DMS153 treated with DMSO at 0.1 percent for 48 hours (cell line): ENCODE results near the gene IDS.

ENCODE experiments used
- DNase-seq: peaks from one replicate; lab custom pipeline; 2025; ENCODE audit not compliant: unreplicated experiment; lab: John Stamatoyannopoulos, UW

The IDS gene

DNA sequence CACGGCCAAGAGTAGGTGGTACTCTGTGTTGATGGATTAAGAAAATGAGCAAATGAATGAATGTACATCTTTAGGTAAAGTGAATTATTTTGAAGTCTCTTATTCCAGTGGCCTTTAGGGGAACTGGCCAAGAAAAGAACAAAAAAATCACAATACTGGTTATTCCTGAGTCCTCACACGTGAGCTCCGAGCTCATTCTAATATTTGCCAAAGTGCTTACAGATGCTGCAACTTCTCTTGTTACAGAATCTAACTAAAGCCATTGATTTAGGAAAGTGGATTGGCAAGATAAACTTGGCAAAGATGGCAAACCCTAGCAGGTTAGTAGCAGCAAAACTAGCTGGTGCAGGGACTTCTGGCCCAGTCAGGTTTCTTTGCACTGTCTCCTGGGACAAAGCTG is 37.6 kb downstream of the IDS start:
- no peak for DNase-seq

- DNase-seq = no peak
These were observed 42.3 kb downstream of the IDS start for GRCh38 chrX:149462849-149463248.

DNA sequence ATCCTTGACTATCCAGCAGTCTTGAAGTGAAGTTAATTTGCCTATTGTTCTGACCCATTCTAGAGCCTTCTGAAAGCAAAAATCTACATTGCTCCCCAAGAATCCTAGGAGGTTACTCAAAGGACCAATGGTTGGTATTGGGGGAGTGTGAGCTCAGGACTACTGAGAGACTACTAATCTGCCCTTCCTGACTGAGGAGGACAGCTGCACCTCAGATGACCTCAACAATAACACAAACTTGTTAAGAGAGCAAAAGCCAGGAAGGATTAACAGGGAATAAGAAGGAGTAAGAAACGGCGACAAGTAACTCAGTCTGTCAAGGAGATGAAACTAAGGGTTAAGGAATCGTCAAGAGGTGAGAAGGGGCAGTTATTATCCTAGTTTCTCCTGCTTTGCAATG is 43.4 kb downstream of the IDS start:
- DNase-seq = no peak

- DNase-seq = no peak
These were observed 46.5 kb downstream of the IDS start for GRCh38 chrX:149458586-149458985.

DNA sequence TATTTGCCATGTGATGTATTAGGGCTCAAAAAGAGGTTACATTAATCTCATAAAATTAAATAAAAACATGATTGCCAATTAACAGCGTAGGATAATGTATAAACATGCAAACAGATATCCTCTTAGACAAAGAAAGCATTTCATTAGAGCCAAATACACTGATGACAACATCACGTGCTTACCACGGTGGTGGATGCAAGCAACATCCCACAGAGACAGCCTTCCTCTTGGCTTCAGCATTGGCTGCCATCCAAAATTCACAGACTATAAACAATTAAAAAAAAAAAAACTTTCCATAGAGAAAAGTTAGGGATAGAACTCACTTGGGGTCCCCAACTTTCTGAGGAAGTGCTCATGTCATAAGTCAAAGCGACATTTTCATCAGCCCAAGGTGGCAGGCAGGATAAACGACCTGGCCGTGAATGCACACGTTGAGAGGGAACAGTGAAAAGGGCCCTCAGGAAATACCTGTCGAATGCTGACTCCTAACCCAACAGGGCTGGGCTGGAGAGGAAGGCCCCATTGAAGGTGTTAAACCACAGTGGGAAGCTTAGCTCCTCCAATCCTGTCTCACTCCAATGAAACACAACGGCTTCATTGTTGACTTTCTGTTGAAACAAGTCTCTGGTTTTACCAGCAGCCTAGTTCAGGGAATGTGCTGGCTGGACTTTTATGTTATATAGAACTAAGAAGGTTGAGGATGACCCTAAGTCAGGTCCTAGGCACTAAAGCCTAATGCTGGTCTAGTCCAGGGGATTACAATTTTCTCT is 48.4 kb downstream of the IDS start:
- DNase-seq = peak; percentile 40

DNA sequence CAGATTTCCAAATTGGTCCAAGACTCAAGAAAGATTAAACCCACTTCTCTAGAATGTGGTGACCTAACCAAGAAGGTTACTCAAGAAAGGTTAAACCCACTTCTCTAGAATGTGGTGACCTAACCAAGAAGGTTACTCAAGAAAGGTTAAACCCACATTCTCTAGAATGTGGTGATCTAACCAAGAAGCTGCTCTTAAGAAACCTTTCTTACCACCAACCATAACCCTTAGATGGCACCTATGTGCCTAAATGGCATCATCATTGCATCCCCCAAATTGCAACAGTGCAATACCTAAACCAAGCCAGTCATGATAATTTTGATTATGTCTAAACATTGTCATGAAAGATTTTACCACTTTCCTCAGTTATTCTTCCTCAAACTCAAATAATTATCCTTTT is 49.2 kb downstream of the IDS start:
- no peak for DNase-seq

GRCh38 chrX:149453906-149454822 is 50.9 kb downstream of the IDS start:
- no peak for DNase-seq

GRCh38 chrX:149453030-149453429 is 52.1 kb downstream of the IDS start:
- no peak for DNase-seq

DNA sequence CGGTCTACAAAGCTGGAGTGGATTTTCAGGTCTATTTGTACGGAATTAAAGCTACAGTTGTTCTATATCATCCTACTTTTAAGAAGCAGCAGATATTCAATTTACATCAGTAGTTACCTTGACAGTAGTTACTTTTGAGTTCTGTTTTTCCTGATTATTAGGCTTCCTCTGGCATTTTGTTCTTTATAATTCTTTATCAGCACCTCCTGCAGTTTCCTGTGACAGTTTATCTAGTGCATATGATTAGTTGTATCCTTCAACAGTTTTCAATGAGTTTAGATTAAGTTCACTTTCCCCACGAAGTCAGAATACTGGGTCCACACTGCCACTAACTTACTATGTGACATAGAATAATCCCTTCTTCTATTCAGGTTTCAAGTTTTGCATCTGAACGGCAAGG is 71.7 kb downstream of the IDS start:
- no peak for DNase-seq

- no peak for DNase-seq
These were observed 72.1 kb downstream of the IDS start for GRCh38 chrX:149433051-149433450.
